K562 (cell line): ENCODE results near the gene SIMC1. TPM values are rescaled to one million over a fixed set of nuclear protein-coding genes. Genes with fewer than 3 reads are reported as not detected.

Experiments
- CBX5 ChIP-seq: IDR thresholded peaks from 2 replicates; pipeline ENCODE4 v1.6.1; 2014; ENCODE audit warnings: low read depth, borderline replicate concordance
- CEBPB ChIP-seq: fragments of 450-650 bp; IDR thresholded peaks from 2 replicates; pipeline ENCODE4 v1.6.1; 2016; ENCODE audit warnings: missing genetic modification characterization, missing compliant biosample characterization
- CHD2 ChIP-seq: IDR thresholded peaks from 2 replicates; pipeline ENCODE4 v1.6.1; 2011; ENCODE audit warnings: low read depth, low read length
- ELF4 ChIP-seq: fragments of 450-650 bp; formaldehyde crosslinking; IDR thresholded peaks from 2 replicates; pipeline ENCODE4 v1.4.0; 2022; ENCODE audit warnings: missing genetic modification characterization
- GABPA ChIP-seq: fragments of 200-800 bp; sonication (Bioruptor generic); conservative IDR thresholded peaks from 2 replicates; pipeline ENCODE4 v1.6.1; 2016; ENCODE audit warnings: low read depth, missing genetic modification characterization, missing compliant biosample characterization
- KDM4B ChIP-seq, 2 experiments: fragments of 450-650 bp in 1 of 2; sonication (generic) in 1 of 2; IDR thresholded peaks; 2 replicates each; pipeline ENCODE4 v1.6.1; 2016 to 2017; ENCODE audit warnings: borderline replicate concordance in 2 of 2, antibody characterized with exemption in 1 of 2, low read depth in 1 of 2, mild to moderate bottlenecking in 1 of 2
- KLF1 ChIP-seq: fragments of 450-650 bp; IDR thresholded peaks from 2 replicates; pipeline ENCODE4 v1.6.1; 2016; ENCODE audit warnings: missing genetic modification characterization, missing compliant biosample characterization
- MED1 ChIP-seq: sonication (generic); formaldehyde crosslinking; IDR thresholded peaks from 2 replicates; pipeline ENCODE4 v1.8.1; 2023; ENCODE audit warnings: missing genetic modification reagents, borderline replicate concordance
- MTA3 ChIP-seq: fragments of 450-650 bp; formaldehyde crosslinking; IDR thresholded peaks from 2 replicates; pipeline ENCODE4 v1.6.1; 2017; ENCODE audit warnings: mild to moderate bottlenecking, borderline replicate concordance
- NCOA1 ChIP-seq: fragments of 450-650 bp; IDR thresholded peaks from 2 replicates; pipeline ENCODE4 v1.6.1; 2016; ENCODE audit warnings: low read depth
- NFRKB ChIP-seq: fragments of 450-650 bp; IDR thresholded peaks from 2 replicates; pipeline ENCODE4 v1.6.1; 2016; ENCODE audit warnings: low read depth
- RFX1 ChIP-seq: fragments of 450-650 bp; IDR thresholded peaks from 2 replicates; pipeline ENCODE4 v1.6.1; 2016; ENCODE audit warnings: mild to moderate bottlenecking, moderate library complexity
- SMC3 ChIP-seq: conservative IDR thresholded peaks from 2 replicates; pipeline ENCODE4 v1.6.1; 2011; ENCODE audit warnings: low read depth, low read length, improper control_type of control experiment; ENCODE audit not compliant: insufficient read depth
- STAT5A ChIP-seq: IDR thresholded peaks from 2 replicates; pipeline ENCODE4 v1.6.1; 2012; ENCODE audit warnings: low read length, inconsistent platforms, borderline replicate concordance
- WHSC1 ChIP-seq: IDR thresholded peaks from one replicate; pipeline ENCODE4 v1.6.1; 2012; ENCODE audit warnings: low read length, control low read depth, inconsistent platforms
- ZBTB17 ChIP-seq: fragments of 450-650 bp; formaldehyde crosslinking; IDR thresholded peaks from 2 replicates; pipeline ENCODE4 v1.4.0; 2020; ENCODE audit warnings: mild to moderate bottlenecking
- ZNF41 ChIP-seq: fragments of 250-450 bp; sonication (Bioruptor Pico); conservative IDR thresholded peaks from 2 replicates; pipeline ENCODE4 v1.4.0; 2020; ENCODE audit warnings: mild to moderate bottlenecking
- polyA plus RNA-seq, 8 experiments: library from polyadenylated mRNA; depleted of rRNA in 4 of 8; stranded (reverse) in 5 of 8; unstranded in 3 of 8; fragments of >200 nt; fragmentation: Nextera tagmentation in 2 of 8; fragmentation: Illumina TruSeq in 1 of 8; extraction: Ambion mirVana in 2 of 8; extraction: Trizol in 1 of 8; gene quantifications; 2 replicates each; pipeline versions ENCODE4 v1.2.1 to v1.2.3, GENCODE V29; 2011 to 2014; ENCODE audit warnings: inconsistent platforms in 1 of 8, missing spikeins in 1 of 8
- total RNA-seq, 7 experiments: library from RNA; depleted of rRNA in 6 of 7; stranded (reverse); fragments of >200 nt in 6 of 7; fragmentation: Illumina TruSeq in 2 of 7; extraction: Trizol in 2 of 7; gene quantifications; 2 replicates each; pipeline versions ENCODE4 v1.2.1 to v1.2.3, GENCODE V29; 2011 to 2021; ENCODE audit warnings: low replicate concordance in 1 of 7
- TF ChIP-seq, protein P1 (sequence below): fragments of 250-450 bp; sonication (Bioruptor Pico); IDR thresholded peaks from 2 replicates; pipeline ENCODE4 v1.4.0; 2020; ENCODE audit warnings: borderline replicate concordance
- TF ChIP-seq, protein P2 (sequence below): fragments of 450-650 bp; IDR thresholded peaks from 2 replicates; pipeline ENCODE4 v1.7.1; 2018; ENCODE audit warnings: mild to moderate bottlenecking, low read depth; ENCODE audit not compliant: partially characterized antibody
- TF ChIP-seq, protein P3 (sequence below): fragments of 450-650 bp; IDR thresholded peaks from 2 replicates; pipeline ENCODE4 v1.7.0; 2016; ENCODE audit warnings: borderline replicate concordance
- TF ChIP-seq, protein P4 (sequence below): fragments of 250-450 bp; sonication (Bioruptor Pico); IDR thresholded peaks from 2 replicates; pipeline ENCODE4 v1.5.0; 2021

Gene SIMC1
- total and polyA plus RNA-seq, 9 of the 15 experiments (the other 6 are each of a cell fraction or from before 2014, with no cell fraction given), result 7.2 to 36.3 (median 14.7) TPM

DNA sequence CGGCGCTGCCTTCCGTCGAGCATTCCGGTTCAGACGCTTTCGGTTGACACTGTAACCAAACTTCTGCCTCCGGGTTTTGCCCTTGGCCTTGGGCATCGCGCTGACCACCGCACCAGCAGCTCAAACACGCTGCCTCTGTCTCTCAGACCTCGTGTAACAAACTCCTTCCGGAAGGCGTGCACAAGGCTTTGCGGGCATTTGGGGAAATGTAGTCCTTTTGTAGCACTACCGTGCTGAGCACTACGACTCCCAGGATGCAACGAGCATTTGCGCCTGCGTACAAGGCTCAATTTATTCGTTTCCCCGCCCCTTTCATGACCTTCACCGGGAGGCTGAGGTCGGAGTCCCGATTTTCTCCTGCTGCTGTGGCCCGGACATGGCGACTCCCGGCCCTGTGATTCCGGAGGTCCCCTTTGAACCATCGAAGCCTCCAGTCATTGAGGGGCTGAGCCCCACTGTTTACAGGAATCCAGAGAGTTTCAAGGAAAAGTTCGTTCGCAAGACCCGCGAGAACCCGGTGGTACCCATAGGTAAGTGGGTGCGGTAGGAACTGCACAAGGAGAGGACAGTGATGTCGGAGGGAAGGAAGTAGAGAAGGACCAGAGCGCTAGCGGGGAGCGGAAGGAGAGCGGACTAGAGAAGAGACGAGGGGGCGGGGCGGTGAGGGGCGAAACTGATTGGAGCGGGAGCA is 150.4 kb downstream of the SIMC1 start, which contains the start of the genes HIGD2A and NOP16 (continued):
- TF ChIP-seq NFRKB (peak; percentile 97), CEBPB (tag) (no peak), ZBTB17 (CRISPR knock-in tag) (no peak; the same call in 1 of the 2 replicates), NCOA1 (peak; percentile 99), MED1 (CRISPR knock-in tag) (no peak), CBX5 (no peak; the same call in 1 of the 2 replicates), KLF1 (tag) (peak; percentile 36; the same call in 1 of the 2 replicates), ELF4 (CRISPR knock-in tag) (peak; percentile 75; the same call in 1 of the 2 replicates), KDM4B (IDR thresholded peaks at IDR 0.05; ENCODE audit: borderline replicate concordance in 2 of 2, low read depth in 1 of 2) (peak in 1 of 2 experiments; percentile 83; a peak in 1 of 4 replicates), MTA3 (peak; percentile 87; the same call in 1 of the 2 replicates), SMC3 (0 out of 2 replicates have a peak, but pooled peaks have one; percentile 7), CHD2 (peak; percentile 96), WHSC1 (no peak), STAT5A (peak; percentile 57; the same call in 1 of the 2 replicates), GABPA (tag) (peak; percentile 98), RFX1 (no peak), ZNF41 (no peak)
- TF ChIP-seq, protein P1, sequence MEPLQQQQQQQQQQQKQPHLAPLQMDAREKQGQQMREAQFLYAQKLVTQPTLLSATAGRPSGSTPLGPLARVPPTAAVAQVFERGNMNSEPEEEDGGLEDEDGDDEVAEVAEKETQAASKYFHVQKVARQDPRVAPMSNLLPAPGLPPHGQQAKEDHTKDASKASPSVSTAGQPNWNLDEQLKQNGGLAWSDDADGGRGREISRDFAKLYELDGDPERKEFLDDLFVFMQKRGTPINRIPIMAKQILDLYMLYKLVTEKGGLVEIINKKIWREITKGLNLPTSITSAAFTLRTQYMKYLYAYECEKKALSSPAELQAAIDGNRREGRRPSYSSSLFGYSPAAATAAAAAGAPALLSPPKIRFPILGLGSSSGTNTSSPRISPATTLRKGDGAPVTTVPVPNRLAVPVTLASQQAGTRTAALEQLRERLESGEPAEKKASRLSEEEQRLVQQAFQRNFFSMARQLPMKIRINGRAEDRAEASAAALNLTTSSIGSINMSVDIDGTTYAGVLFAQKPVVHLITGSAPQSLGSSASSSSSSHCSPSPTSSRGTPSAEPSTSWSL (CRISPR knock-in tag), result no peak
- TF ChIP-seq, protein P2, sequence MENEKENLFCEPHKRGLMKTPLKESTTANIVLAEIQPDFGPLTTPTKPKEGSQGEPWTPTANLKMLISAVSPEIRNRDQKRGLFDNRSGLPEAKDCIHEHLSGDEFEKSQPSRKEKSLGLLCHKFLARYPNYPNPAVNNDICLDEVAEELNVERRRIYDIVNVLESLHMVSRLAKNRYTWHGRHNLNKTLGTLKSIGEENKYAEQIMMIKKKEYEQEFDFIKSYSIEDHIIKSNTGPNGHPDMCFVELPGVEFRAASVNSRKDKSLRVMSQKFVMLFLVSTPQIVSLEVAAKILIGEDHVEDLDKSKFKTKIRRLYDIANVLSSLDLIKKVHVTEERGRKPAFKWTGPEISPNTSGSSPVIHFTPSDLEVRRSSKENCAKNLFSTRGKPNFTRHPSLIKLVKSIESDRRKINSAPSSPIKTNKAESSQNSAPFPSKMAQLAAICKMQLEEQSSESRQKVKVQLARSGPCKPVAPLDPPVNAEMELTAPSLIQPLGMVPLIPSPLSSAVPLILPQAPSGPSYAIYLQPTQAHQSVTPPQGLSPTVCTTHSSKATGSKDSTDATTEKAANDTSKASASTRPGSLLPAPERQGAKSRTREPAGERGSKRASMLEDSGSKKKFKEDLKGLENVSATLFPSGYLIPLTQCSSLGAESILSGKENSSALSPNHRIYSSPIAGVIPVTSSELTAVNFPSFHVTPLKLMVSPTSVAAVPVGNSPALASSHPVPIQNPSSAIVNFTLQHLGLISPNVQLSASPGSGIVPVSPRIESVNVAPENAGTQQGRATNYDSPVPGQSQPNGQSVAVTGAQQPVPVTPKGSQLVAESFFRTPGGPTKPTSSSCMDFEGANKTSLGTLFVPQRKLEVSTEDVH, result peak; percentile 95
- TF ChIP-seq, protein P3, sequence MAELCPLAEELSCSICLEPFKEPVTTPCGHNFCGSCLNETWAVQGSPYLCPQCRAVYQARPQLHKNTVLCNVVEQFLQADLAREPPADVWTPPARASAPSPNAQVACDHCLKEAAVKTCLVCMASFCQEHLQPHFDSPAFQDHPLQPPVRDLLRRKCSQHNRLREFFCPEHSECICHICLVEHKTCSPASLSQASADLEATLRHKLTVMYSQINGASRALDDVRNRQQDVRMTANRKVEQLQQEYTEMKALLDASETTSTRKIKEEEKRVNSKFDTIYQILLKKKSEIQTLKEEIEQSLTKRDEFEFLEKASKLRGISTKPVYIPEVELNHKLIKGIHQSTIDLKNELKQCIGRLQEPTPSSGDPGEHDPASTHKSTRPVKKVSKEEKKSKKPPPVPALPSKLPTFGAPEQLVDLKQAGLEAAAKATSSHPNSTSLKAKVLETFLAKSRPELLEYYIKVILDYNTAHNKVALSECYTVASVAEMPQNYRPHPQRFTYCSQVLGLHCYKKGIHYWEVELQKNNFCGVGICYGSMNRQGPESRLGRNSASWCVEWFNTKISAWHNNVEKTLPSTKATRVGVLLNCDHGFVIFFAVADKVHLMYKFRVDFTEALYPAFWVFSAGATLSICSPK, result peak; percentile 61; the same call in 1 of the 2 replicates
- TF ChIP-seq, protein P4, sequence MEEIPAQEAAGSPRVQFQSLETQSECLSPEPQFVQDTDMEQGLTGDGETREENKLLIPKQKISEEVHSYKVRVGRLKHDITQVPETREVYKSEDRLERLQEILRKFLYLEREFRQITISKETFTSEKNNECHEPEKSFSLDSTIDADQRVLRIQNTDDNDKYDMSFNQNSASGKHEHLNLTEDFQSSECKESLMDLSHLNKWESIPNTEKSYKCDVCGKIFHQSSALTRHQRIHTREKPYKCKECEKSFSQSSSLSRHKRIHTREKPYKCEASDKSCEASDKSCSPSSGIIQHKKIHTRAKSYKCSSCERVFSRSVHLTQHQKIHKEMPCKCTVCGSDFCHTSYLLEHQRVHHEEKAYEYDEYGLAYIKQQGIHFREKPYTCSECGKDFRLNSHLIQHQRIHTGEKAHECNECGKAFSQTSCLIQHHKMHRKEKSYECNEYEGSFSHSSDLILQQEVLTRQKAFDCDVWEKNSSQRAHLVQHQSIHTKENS (CRISPR knock-in tag), result no peak; the same call in 1 of the 2 replicates
